ENCODE measurements around the gene PLCH1.
A peak's percentile ranks its signal among the peaks of the same experiment; 100 is the strongest.

PLCH1 gene

DNA sequence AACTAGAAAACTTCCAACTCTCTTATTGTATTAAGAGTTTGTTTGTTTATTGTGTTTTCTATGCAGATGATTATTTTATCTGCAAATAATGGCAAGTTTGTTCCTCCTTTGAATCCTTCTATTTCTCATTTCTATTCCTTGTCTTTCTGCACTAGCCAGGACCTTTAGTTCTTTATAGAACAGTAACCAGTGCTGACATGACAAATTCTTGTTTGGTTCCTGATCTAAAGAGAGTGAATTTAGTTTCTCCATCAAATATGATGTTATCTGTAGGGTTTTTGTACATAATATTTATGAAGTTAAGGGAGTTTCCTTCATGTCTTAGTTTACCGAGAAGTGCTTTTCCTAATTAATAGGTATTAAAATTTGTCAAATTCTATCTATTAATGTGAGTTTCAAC lies 350.6 kb downstream of the PLCH1 start:
- DNase-seq (ENCODE audit: low read depth in 2 of 2) = no peak
- no peak overlapping the region for H3K4me3 ChIP-seq (replicated peaks in 1 of 2; ENCODE audit: low read depth in 2 of 2, low read length in 2 of 2)
- TF ChIP-seq, protein P1, sequence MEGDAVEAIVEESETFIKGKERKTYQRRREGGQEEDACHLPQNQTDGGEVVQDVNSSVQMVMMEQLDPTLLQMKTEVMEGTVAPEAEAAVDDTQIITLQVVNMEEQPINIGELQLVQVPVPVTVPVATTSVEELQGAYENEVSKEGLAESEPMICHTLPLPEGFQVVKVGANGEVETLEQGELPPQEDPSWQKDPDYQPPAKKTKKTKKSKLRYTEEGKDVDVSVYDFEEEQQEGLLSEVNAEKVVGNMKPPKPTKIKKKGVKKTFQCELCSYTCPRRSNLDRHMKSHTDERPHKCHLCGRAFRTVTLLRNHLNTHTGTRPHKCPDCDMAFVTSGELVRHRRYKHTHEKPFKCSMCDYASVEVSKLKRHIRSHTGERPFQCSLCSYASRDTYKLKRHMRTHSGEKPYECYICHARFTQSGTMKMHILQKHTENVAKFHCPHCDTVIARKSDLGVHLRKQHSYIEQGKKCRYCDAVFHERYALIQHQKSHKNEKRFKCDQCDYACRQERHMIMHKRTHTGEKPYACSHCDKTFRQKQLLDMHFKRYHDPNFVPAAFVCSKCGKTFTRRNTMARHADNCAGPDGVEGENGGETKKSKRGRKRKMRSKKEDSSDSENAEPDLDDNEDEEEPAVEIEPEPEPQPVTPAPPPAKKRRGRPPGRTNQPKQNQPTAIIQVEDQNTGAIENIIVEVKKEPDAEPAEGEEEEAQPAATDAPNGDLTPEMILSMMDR (IDR thresholded peaks at IDR 0.05; ENCODE audit: low read depth, low read length) = no peak

DNA sequence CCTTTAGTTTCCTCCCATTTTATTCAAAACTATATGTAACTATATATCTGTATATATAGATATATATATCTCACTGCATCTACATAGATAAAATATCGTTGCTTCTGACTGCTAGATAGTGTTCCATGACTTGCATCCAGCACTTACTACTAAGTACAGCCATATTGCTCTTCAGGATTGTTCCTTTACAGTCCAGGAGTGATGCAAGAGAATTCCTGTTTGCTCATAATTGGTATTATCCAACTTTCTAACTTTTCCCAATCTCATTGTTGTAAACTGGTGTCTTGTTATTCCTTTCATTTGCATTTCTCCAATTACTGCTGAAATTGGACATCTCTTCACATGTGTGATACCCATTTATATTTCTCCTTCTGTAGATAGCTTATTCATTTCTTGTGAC lies 351.6 kb downstream of the PLCH1 start:
- no peak overlapping the region for H3K4me3 ChIP-seq (replicated peaks in 1 of 2; ENCODE audit: low read depth in 2 of 2, low read length in 2 of 2)
- TF ChIP-seq, protein P1 (IDR thresholded peaks at IDR 0.05; ENCODE audit: low read depth, low read length) = no peak
- no peak for DNase-seq (ENCODE audit: low read depth in 2 of 2)

DNA sequence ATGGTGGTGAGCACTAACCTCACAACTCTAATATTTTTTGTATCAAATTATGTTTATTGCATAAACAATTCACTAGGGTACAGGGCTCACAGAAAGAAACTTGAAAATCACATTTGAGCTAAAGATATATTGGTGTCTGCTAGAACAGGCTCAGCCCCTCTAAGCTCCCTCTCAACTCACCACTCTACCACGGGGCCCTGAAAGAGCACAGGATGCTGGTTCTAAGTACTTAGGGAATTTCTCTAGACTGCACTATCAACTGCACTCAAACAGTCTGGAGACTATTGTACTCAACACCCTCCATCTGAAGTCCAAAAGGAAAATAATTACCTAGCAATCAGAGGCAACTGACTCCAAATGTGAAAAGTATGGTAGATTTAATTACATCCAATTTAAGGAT lies 352.7 kb downstream of the PLCH1 start:
- TF ChIP-seq, protein P1 (IDR thresholded peaks at IDR 0.05; ENCODE audit: low read depth, low read length) = no peak
- H3K4me3 ChIP-seq (replicated peaks in 1 of 2; ENCODE audit: low read depth in 2 of 2, low read length in 2 of 2) = no peak overlapping the region

DNA sequence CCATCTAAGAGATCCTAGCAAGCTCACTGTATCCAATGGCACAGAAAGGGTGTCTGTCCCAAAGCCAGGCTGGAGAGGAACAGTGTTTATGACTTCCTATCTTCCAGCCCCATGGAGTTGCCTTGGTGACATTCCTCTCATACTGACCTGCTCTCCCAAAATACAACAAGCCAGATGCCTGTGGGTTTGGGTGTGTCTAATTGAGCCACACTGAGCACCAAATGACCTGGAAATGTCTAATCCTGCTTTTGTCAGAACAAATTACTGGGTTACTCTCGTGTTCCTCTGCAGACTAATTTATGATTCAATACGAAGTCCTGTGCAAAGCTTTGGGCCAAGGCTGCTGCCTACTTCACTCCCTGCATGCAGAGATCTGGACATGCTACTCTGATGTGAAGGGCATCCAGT lies 353.3 kb downstream of the PLCH1 start:
- DNase-seq (ENCODE audit: low read depth in 2 of 2) = peak; percentile 58 to 78
- no peak overlapping the region for H3K4me3 ChIP-seq (replicated peaks in 1 of 2; ENCODE audit: low read depth in 2 of 2, low read length in 2 of 2)

More for the DNA sequence above, 352.7 kb downstream of the PLCH1 start:
- no peak for DNase-seq (ENCODE audit: low read depth in 2 of 2)

DNA sequence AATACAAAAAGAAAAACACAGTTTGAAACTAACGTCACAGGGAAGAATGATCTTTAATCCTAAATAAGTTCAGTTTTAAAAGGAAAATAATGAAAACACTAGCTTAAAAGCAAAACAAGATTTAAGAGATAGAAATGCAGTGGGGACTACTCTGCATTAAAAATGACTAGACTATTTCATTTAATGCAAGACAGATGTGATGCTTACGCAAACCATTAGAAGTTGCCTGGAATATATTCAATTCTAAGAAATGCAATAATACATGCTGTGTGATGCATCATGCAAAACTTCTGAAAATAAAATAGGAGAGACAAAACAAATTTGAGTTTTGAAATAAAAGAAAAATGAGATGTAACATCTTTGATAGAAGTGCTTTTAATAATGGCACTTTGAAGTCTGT lies 353.8 kb downstream of the PLCH1 start:
- DNase-seq (ENCODE audit: low read depth in 2 of 2) = peak; percentile 42 to 68
- no peak overlapping the region for H3K4me3 ChIP-seq (replicated peaks in 1 of 2; ENCODE audit: low read depth in 2 of 2, low read length in 2 of 2)
- TF ChIP-seq, protein P1 (IDR thresholded peaks at IDR 0.05; ENCODE audit: low read depth, low read length) = no peak

More for the DNA sequence above, 353.3 kb downstream of the PLCH1 start:
- TF ChIP-seq, protein P1 (IDR thresholded peaks at IDR 0.05; ENCODE audit: low read depth, low read length) = no peak

DNA sequence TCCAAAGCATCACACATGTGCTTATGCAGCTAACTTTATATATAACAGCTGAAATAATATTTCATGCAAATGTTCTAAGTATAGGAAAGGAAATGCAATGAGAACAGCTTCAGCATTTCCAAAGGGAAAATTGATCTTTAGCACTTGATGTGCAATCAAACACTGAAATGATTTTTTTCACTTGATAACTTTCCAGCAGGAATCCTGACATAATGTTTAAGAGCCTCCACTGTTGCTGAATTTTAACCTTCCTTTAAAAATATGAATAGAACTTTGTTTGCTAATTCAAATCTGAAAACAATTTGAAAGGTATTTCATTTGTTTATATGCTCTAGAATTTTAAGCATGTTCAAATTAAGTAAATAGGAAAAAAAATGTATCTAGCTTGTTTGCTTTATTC lies 354.5 kb downstream of the PLCH1 start:
- no peak for DNase-seq (ENCODE audit: low read depth in 2 of 2)
- TF ChIP-seq, protein P1 (IDR thresholded peaks at IDR 0.05; ENCODE audit: low read depth, low read length) = no peak

DNA sequence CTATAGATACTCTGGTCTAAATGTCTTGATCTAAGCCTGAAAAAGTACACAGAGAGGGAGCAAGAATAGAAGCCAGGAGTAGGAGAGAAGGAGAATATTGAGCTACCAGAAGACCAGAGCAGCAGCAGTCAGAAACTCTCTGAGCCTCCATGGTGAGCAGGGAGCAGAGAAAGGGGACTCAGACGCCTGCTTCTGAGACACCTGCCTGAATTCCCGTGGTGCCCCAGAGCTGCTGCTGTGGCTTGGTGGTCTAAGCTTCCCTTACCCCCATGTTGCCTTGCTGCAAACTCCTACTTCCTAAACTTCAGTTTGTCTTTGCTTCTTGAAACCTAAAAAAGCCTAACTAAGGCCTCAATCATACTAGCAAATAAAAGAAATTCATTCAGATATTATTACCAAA lies 356.5 kb downstream of the PLCH1 start:
- no peak overlapping the region for H3K4me3 ChIP-seq (replicated peaks in 1 of 2; ENCODE audit: low read depth in 2 of 2, low read length in 2 of 2)
- DNase-seq (ENCODE audit: low read depth in 2 of 2) = no peak
- TF ChIP-seq, protein P1 (IDR thresholded peaks at IDR 0.05; ENCODE audit: low read depth, low read length) = no peak

More for the DNA sequence above, 354.5 kb downstream of the PLCH1 start:
- H3K4me3 ChIP-seq (replicated peaks in 1 of 2; ENCODE audit: low read depth in 2 of 2, low read length in 2 of 2) = no peak overlapping the region
